Measurements from ENCODE around the gene MYO5B. TPM values are rescaled to one million over a fixed set of nuclear protein-coding genes. Genes with fewer than 3 reads are reported as not detected.

Gene MYO5B
- total and polyA plus RNA-seq, 2 donors (not counting 1 experiment from before 2014, with no cell fraction given) = 0.30 to 1.7 TPM

GRCh38 chr18:50186385-50186784 lies 8.6 kb downstream of the MYO5B start:
- Histone ChIP-seq H4K20me1 (ENCODE audit: control insufficient read depth, insufficient read depth, low read length, poor library complexity, severe bottlenecking) (no peaks in the 10 kb centered on the region), H3K4me3 (ENCODE audit: control extremely low read depth in 1 of 5, extremely low read depth in 1 of 5, insufficient read depth in 1 of 5, low read depth in 2 of 5, low read length in 4 of 5) (no peak overlapping the region), H3K4me1 (ENCODE audit: control insufficient read depth in 2 of 2, insufficient read depth in 2 of 2, low read length in 2 of 2) (peaks cover 13 to 16% of the 10 kb centered on the region in 2 donors), H3K27me3 (replicated peaks in 1 of 4; ENCODE audit: control extremely low read depth in 1 of 4, control insufficient read depth in 3 of 4, insufficient read depth in 4 of 4, low read length in 3 of 4) (peaks cover 0 to 18% (median 1%) of the 10 kb centered on the region in 4 experiments), H3K79me2 (ENCODE audit: control insufficient read depth, insufficient read depth, low read length) (no peaks in the 10 kb centered on the region), H3K9ac (ENCODE audit: low read length) (no peak overlapping the region), H3K9me3 (ENCODE audit: control extremely low read depth in 1 of 3, control insufficient read depth in 2 of 3, insufficient read depth in 1 of 3, low read length in 2 of 3) (no peaks in the 10 kb centered on the region), H3K36me3 (replicated peaks in 1 of 2; ENCODE audit: control extremely low read depth in 1 of 2, control insufficient read depth in 1 of 2, extremely low read depth in 1 of 2, insufficient read depth in 2 of 2, low read length in 1 of 2) (no peaks in the 10 kb centered on the region), H2AFZ (ENCODE audit: insufficient read depth, low read depth, low read length, poor library complexity, severe bottlenecking) (no peak overlapping the region), H3K27ac (ENCODE audit: low read length in 2 of 2) (no peak overlapping the region), H3K4me2 (replicated peaks; ENCODE audit: low read depth, low read length, poor library complexity, severe bottlenecking) (no peak overlapping the region)
- Mint-ChIP-seq H3K27ac (no peak overlapping the region), H3K4me1 (peaks cover 2% of the 10 kb centered on the region), H3K27me3 (peaks cover 47% of the 10 kb centered on the region), H3K4me3 (no peak overlapping the region), H3K9me3 (ENCODE audit: insufficient read depth) (no peaks in the 10 kb centered on the region)
- TF ChIP-seq CTCF (IDR thresholded peaks at IDR 0.05) (no peak), EZH2 (IDR thresholded peaks at IDR 0.05; ENCODE audit: borderline replicate concordance, insufficient read depth, low read depth, low read length, poor library complexity, severe bottlenecking) (no peak)
- ATAC-seq (ENCODE audit: low read depth) (no peak), DNase-seq (no peak)
- ChIA-PET CTCF (interaction anchor here (1.5 to 1.8 kb wide), 2 partner anchors 10 to 171 kb away, joined by 4 to 8 read pairs; no protein-coding TSS in a partner anchor), POLR2A (no interaction called here)
- intact Hi-C loops (cut with micrococcal nuclease) = no loop called here
- WGBS (ENCODE audit: insufficient coverage) = no CpG with 5 or more reads among the region's 1 CpG

DNA sequence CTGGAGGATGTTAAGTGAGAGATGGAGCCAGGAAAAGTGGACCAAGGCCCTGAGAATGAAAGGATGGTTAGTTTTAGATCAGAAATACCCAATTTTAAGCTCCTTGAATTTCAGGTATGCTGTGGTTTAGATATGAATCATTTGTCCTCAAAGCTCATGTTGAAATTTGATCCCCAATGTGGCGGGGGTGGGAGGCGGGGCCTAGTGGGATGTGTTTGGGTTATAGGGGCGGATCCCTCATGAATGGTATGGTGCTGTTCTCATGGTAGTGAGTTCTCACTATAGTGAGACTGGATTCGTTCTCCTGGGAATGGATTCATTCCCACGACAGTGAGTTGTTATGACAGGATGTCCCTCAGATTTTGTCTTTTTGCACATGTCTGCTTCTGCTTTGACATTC lies 11.4 kb downstream of the MYO5B start:
- Histone ChIP-seq H3K4me1 (ENCODE audit: control insufficient read depth in 2 of 2, insufficient read depth in 2 of 2, low read length in 2 of 2) (no peaks in the 10 kb centered on the region), H3K79me2 (ENCODE audit: control insufficient read depth, insufficient read depth, low read length) (no peaks in the 10 kb centered on the region), H3K9ac (ENCODE audit: low read length) (no peak overlapping the region), H3K36me3 (replicated peaks in 1 of 2; ENCODE audit: control extremely low read depth in 1 of 2, control insufficient read depth in 1 of 2, extremely low read depth in 1 of 2, insufficient read depth in 2 of 2, low read length in 1 of 2) (no peaks in the 10 kb centered on the region), H3K9me3 (ENCODE audit: control extremely low read depth in 1 of 3, control insufficient read depth in 2 of 3, insufficient read depth in 1 of 3, low read length in 2 of 3) (no peaks in the 10 kb centered on the region), H3K4me3 (ENCODE audit: control extremely low read depth in 1 of 5, extremely low read depth in 1 of 5, insufficient read depth in 1 of 5, low read depth in 2 of 5, low read length in 4 of 5) (no peak overlapping the region), H3K27ac (ENCODE audit: low read length in 2 of 2) (no peak overlapping the region), H2AFZ (ENCODE audit: insufficient read depth, low read depth, low read length, poor library complexity, severe bottlenecking) (no peak overlapping the region), H4K20me1 (ENCODE audit: control insufficient read depth, insufficient read depth, low read length, poor library complexity, severe bottlenecking) (no peaks in the 10 kb centered on the region), H3K4me2 (replicated peaks; ENCODE audit: low read depth, low read length, poor library complexity, severe bottlenecking) (no peak overlapping the region), H3K27me3 (replicated peaks in 1 of 4; ENCODE audit: control extremely low read depth in 1 of 4, control insufficient read depth in 3 of 4, insufficient read depth in 4 of 4, low read length in 3 of 4) (peaks cover 0 to 27% (median 2%) of the 10 kb centered on the region in 4 experiments)
- ChIA-PET POLR2A (no interaction called here), CTCF (interaction anchor here (0.6 kb wide), 1 partner anchor 181 kb away, joined by 3 read pairs; no protein-coding TSS in a partner anchor)
- H3K9me3 Mint-ChIP-seq (ENCODE audit: insufficient read depth) = no peaks in the 10 kb centered on the region
- no peak for ATAC-seq (ENCODE audit: low read depth)
- H3K27ac Mint-ChIP-seq = no peak overlapping the region
- 95% methylated on average over 3 of the region's 5 CpGs for WGBS (ENCODE audit: insufficient coverage)
- no peaks in the 10 kb centered on the region for H3K4me1 Mint-ChIP-seq
- TF ChIP-seq EZH2 (IDR thresholded peaks at IDR 0.05; ENCODE audit: borderline replicate concordance, insufficient read depth, low read depth, low read length, poor library complexity, severe bottlenecking) (no peak), CTCF (IDR thresholded peaks at IDR 0.05) (no peak)
- intact Hi-C loops (cut with micrococcal nuclease) = no loop called here
- DNase-seq = no peak
- H3K27me3 Mint-ChIP-seq = peaks cover 42% of the 10 kb centered on the region
- H3K4me3 Mint-ChIP-seq = no peak overlapping the region

Measured in B cell (primary cell).